ENCODE results near the gene SLC25A27.

The SLC25A27 gene

GRCh38 chr6:46610862-46611553 is 41.8 kb upstream of the SLC25A27 start:
- Histone ChIP-seq H4K20me1 (ENCODE audit: low read depth, low read length) (no peaks in the 10 kb centered on the region), H3K9me2 (replicated peaks; ENCODE audit: insufficient read depth, low read length) (no peaks in the 10 kb centered on the region), H2AFZ (ENCODE audit: low read depth, low read length, severe bottlenecking) (no peak overlapping the region), H3K9ac (ENCODE audit: low read length) (no peak overlapping the region), H3K4me2 (ENCODE audit: low read depth, low read length, poor library complexity, severe bottlenecking) (no peak overlapping the region), H3F3A (ENCODE audit: insufficient read depth) (no peaks in the 10 kb centered on the region), H3K9me3 (ENCODE audit: insufficient read depth, low read length) (no peaks in the 10 kb centered on the region), H3K36me3 (ENCODE audit: low read length) (peaks cover 49% of the 10 kb centered on the region), H3K27me3 (ENCODE audit: low read length) (no peaks in the 10 kb centered on the region), H3K79me2 (ENCODE audit: insufficient read depth, low read length) (no peaks in the 10 kb centered on the region), H3K27ac (ENCODE audit: low read depth, low read length) (no peak overlapping the region), H3K4me3 (ENCODE audit: insufficient read depth, low read length, poor library complexity, severe bottlenecking) (no peak overlapping the region)
- no peak for TF ChIP-seq CTCF (IDR thresholded peaks at IDR 0.05; ENCODE audit: insufficient read depth, low read length, poor library complexity, severe bottlenecking)
- no peak for TF ChIP-seq EZH2phosphoT487 (conservative IDR thresholded peaks at IDR 0.05; ENCODE audit: low read length)

- Histone ChIP-seq H3K9me2 (replicated peaks; ENCODE audit: insufficient read depth, low read length) (no peaks in the 10 kb centered on the region), H2AFZ (ENCODE audit: low read depth, low read length, severe bottlenecking) (no peak overlapping the region), H3F3A (ENCODE audit: insufficient read depth) (no peaks in the 10 kb centered on the region), H3K36me3 (ENCODE audit: low read length) (peaks cover 55% of the 10 kb centered on the region), H3K27ac (ENCODE audit: low read depth, low read length) (no peak overlapping the region), H3K27me3 (ENCODE audit: low read length) (no peaks in the 10 kb centered on the region), H4K20me1 (ENCODE audit: low read depth, low read length) (no peaks in the 10 kb centered on the region), H3K9ac (ENCODE audit: low read length) (no peak overlapping the region), H3K4me2 (ENCODE audit: low read depth, low read length, poor library complexity, severe bottlenecking) (no peak overlapping the region), H3K9me3 (ENCODE audit: insufficient read depth, low read length) (no peaks in the 10 kb centered on the region), H3K4me3 (ENCODE audit: insufficient read depth, low read length, poor library complexity, severe bottlenecking) (no peak overlapping the region), H3K79me2 (ENCODE audit: insufficient read depth, low read length) (no peaks in the 10 kb centered on the region)
- TF ChIP-seq CTCF (IDR thresholded peaks at IDR 0.05; ENCODE audit: insufficient read depth, low read length, poor library complexity, severe bottlenecking) (no peak), EZH2phosphoT487 (conservative IDR thresholded peaks at IDR 0.05; ENCODE audit: low read length) (no peak)
These were observed 40.1 kb upstream of the SLC25A27 start for GRCh38 chr6:46612645-46613044.

- no peaks in the 10 kb centered on the region for H3K27me3 ChIP-seq (ENCODE audit: low read length)
- TF ChIP-seq EZH2phosphoT487 (conservative IDR thresholded peaks at IDR 0.05; ENCODE audit: low read length) (no peak), CTCF (IDR thresholded peaks at IDR 0.05; ENCODE audit: insufficient read depth, low read length, poor library complexity, severe bottlenecking) (no peak)
These were observed 34.0 kb upstream of the SLC25A27 start for GRCh38 chr6:46618726-46619125.

More at GRCh38 chr6:46618726-46619125, 34.0 kb upstream of the SLC25A27 start:
- Histone ChIP-seq H3K27ac (ENCODE audit: low read depth, low read length) (no peak overlapping the region), H3F3A (ENCODE audit: insufficient read depth) (no peaks in the 10 kb centered on the region; the same call in 1 of the 2 replicates), H3K9ac (ENCODE audit: low read length) (no peak overlapping the region), H3K4me3 (ENCODE audit: insufficient read depth, low read length, poor library complexity, severe bottlenecking) (no peak overlapping the region), H3K79me2 (ENCODE audit: insufficient read depth, low read length) (no peaks in the 10 kb centered on the region), H4K20me1 (ENCODE audit: low read depth, low read length) (no peaks in the 10 kb centered on the region), H2AFZ (ENCODE audit: low read depth, low read length, severe bottlenecking) (no peak overlapping the region), H3K9me3 (ENCODE audit: insufficient read depth, low read length) (no peaks in the 10 kb centered on the region), H3K9me2 (replicated peaks; ENCODE audit: insufficient read depth, low read length) (no peaks in the 10 kb centered on the region), H3K36me3 (ENCODE audit: low read length) (peaks cover 77% of the 10 kb centered on the region), H3K4me2 (ENCODE audit: low read depth, low read length, poor library complexity, severe bottlenecking) (no peak overlapping the region)

Data from SU-DHL-6 (cell line).